ENCODE measurements around the gene MYBPHL.

- TF ChIP-seq CTCF (IDR thresholded peaks at IDR 0.05; ENCODE audit: poor library complexity) (no peak), EZH2phosphoT487 (IDR thresholded peaks at IDR 0.05; ENCODE audit: low read depth, severe bottlenecking, unreplicated experiment) (no peak)
These were observed 8.0 kb upstream of the MYBPHL start for GRCh38 chr1:109314795-109315194.

Data from hepatocyte (in vitro differentiated cells).